H1 (cell line): ENCODE measurements around the gene AIRE. TPM values are rescaled to one million over a fixed set of nuclear protein-coding genes. Genes with fewer than 3 reads are reported as not detected.
A peak's percentile ranks its signal among the peaks of the same experiment; 100 is the strongest.

Source experiments
- CTCF ChIA-PET: fragments of 300-600 bp; sonication (Branson Sonifier 250); formaldehyde crosslinking; loops from one replicate; lab custom pipeline; 2021; ENCODE audit not compliant: partially characterized antibody; lab: Charles Lee
- POLR2A ChIA-PET: fragments of 300-600 bp; sonication (Branson Sonifier 250); formaldehyde crosslinking; loops from one replicate; lab custom pipeline; 2021; ENCODE audit warnings: inconsistent platforms; ENCODE audit not compliant: partially characterized antibody; lab: Charles Lee
- DNase-seq, 2 experiments: peaks; one replicate each; pipeline versions ENCODE4 v3.0.0 to v3.0.0-alpha.2; 2010 to 2022; ENCODE audit warnings: low spot score in 2 of 2, low read depth in 1 of 2, mixed read lengths in 1 of 2
- FAIRE-seq: peaks from 2 replicates; lab custom pipeline; 2011; peaks lifted over from hg19 to GRCh38; lab: Jason Lieb, UNC
- H2AFZ ChIP-seq: 2 replicates; pipeline ENCODE4 v1.8.1; 2012; ENCODE audit warnings: low read length, inconsistent platforms
- H2AK5ac ChIP-seq: 2 replicates; pipeline ENCODE4 v1.6.1; 2013; ENCODE audit warnings: low read depth, low read length
- H2BK120ac ChIP-seq: replicated peaks from 2 replicates; pipeline ENCODE3; 2013; ENCODE audit warnings: low read depth, low read length, inconsistent platforms
- H2BK12ac ChIP-seq: 2 replicates; pipeline ENCODE4 v1.6.1; 2013; ENCODE audit warnings: low read depth, low read length
- H2BK15ac ChIP-seq: 2 replicates; pipeline ENCODE4 v1.6.1; 2013; ENCODE audit warnings: low read length
- H2BK20ac ChIP-seq: 2 replicates; pipeline ENCODE4 v1.6.1; 2013; ENCODE audit warnings: low read length
- H2BK5ac ChIP-seq: 2 replicates; pipeline ENCODE4 v1.6.1; 2013; ENCODE audit warnings: low read depth, low read length
- H3K14ac ChIP-seq: 2 replicates; pipeline ENCODE4 v1.6.1; 2013; ENCODE audit warnings: inconsistent platforms; ENCODE audit not compliant: insufficient read length
- H3K18ac ChIP-seq: 2 replicates; pipeline ENCODE4 v1.6.1; 2013; ENCODE audit warnings: low read length; ENCODE audit errors: extremely low read depth
- H3K23ac ChIP-seq: 2 replicates; pipeline ENCODE4 v1.6.1; 2013; ENCODE audit warnings: inconsistent platforms; ENCODE audit not compliant: insufficient read length
- H3K23me2 ChIP-seq: 2 replicates; pipeline ENCODE4 v1.6.1; 2013; ENCODE audit warnings: low read depth, low read length
- H3K27ac ChIP-seq: 2 replicates; pipeline ENCODE4 v1.6.1; 2011; ENCODE audit warnings: low read depth, low read length, inconsistent platforms
- H3K27me3 ChIP-seq, 4 experiments: replicated peaks in 1 of 4; 1 replicate in 1 of 4; 2 replicates in 3 of 4; pipeline versions ENCODE4 v1.6.1 to v1.8.1; 2011 to 2013; ENCODE audit warnings: low read length in 3 of 4, mild to moderate bottlenecking in 3 of 4, inconsistent platforms in 2 of 4, mixed read lengths in 2 of 4, moderate library complexity in 1 of 4; ENCODE audit not compliant: control insufficient read depth in 3 of 4, insufficient read depth in 3 of 4; ENCODE audit errors: extremely low read depth in 1 of 4
- H3K36me3 ChIP-seq, 4 experiments: 2 replicates each; pipeline versions ENCODE4 v1.6.1 to v1.8.1; 2011 to 2013; ENCODE audit warnings: mild to moderate bottlenecking in 4 of 4, low read length in 3 of 4, moderate library complexity in 2 of 4, control low read depth in 1 of 4, inconsistent platforms in 1 of 4; ENCODE audit not compliant: insufficient read depth in 4 of 4, control insufficient read depth in 2 of 4
- H3K4ac ChIP-seq: replicated peaks from 2 replicates; pipeline ENCODE3; 2013; ENCODE audit warnings: low read length, low read depth, mixed read lengths, inconsistent platforms; ENCODE audit not compliant: insufficient read length
- H3K4me1 ChIP-seq, 4 experiments: replicated peaks in 1 of 4; 1 replicate in 1 of 4; 2 replicates in 3 of 4; pipeline versions ENCODE4 v1.6.1 to v1.8.1; 2011 to 2013; ENCODE audit warnings: low read length in 3 of 4, inconsistent platforms in 2 of 4, mixed read lengths in 1 of 4; ENCODE audit not compliant: insufficient read depth in 4 of 4, control insufficient read depth in 3 of 4
- H3K4me2 ChIP-seq, 2 experiments: 2 replicates each; pipeline versions ENCODE4 v1.6.1 to v1.8.1; 2011 to 2013; ENCODE audit warnings: low read depth in 2 of 2, low read length in 2 of 2, control low read depth in 1 of 2, inconsistent platforms in 1 of 2, mild to moderate bottlenecking in 1 of 2; ENCODE audit not compliant: insufficient read depth in 1 of 2
- H3K4me3 ChIP-seq, 4 experiments: fragments of 200-600, 300-600 bp in 1 of 4; sonication (generic), shearing (Covaris generic), sonication (Bioruptor Twin) in 1 of 4; 2 replicates each; pipeline versions ENCODE4 v1.5.1 to v1.8.1; 2011 to 2016; ENCODE audit warnings: low read length in 4 of 4, low read depth in 3 of 4, control low read depth in 2 of 4, inconsistent platforms in 2 of 4, mild to moderate bottlenecking in 2 of 4, mixed read lengths in 1 of 4, moderate library complexity in 1 of 4; ENCODE audit not compliant: insufficient read depth in 2 of 4; ENCODE audit errors: extremely low read depth in 1 of 4
- H3K56ac ChIP-seq: replicated peaks from 2 replicates; pipeline ENCODE3; 2013; ENCODE audit warnings: low read depth, mild to moderate bottlenecking, mixed read lengths, low read length, inconsistent platforms; ENCODE audit not compliant: insufficient read length
- H3K79me1 ChIP-seq: 2 replicates; pipeline ENCODE4 v1.6.1; 2013; ENCODE audit warnings: low read depth, low read length, control low read depth
- H3K79me2 ChIP-seq, 2 experiments: 2 replicates each; pipeline versions ENCODE4 v1.6.1 to v1.8.1; 2012 to 2013; ENCODE audit warnings: low read length in 2 of 2, mild to moderate bottlenecking in 2 of 2, inconsistent platforms in 1 of 2; ENCODE audit not compliant: insufficient read depth in 2 of 2, control insufficient read depth in 1 of 2
- H3K9ac ChIP-seq, 4 experiments: replicated peaks in 1 of 4; 1 replicate in 1 of 4; 2 replicates in 3 of 4; pipeline versions ENCODE4 v1.6.1 to v1.8.1; 2011 to 2013; ENCODE audit warnings: low read depth in 3 of 4, low read length in 3 of 4, control low read depth in 2 of 4, mild to moderate bottlenecking in 2 of 4, moderate library complexity in 2 of 4, inconsistent platforms in 1 of 4; ENCODE audit errors: extremely low read depth in 1 of 4
- H3K9me3 ChIP-seq, 2 experiments: 2 replicates each; pipeline versions ENCODE4 v1.6.1 to v1.8.1; 2012 to 2013; ENCODE audit warnings: mild to moderate bottlenecking in 2 of 2, moderate library complexity in 2 of 2, control low read depth in 1 of 2, inconsistent platforms in 1 of 2, low read depth in 1 of 2, low read length in 1 of 2, mixed read lengths in 1 of 2; ENCODE audit not compliant: insufficient read depth in 2 of 2
- H4K20me1 ChIP-seq, 2 experiments: replicated peaks in 1 of 2; 2 replicates each; pipeline versions ENCODE3 to v1.8.1; 2011 to 2013; ENCODE audit warnings: inconsistent platforms in 2 of 2, low read length in 2 of 2, mild to moderate bottlenecking in 1 of 2; ENCODE audit not compliant: insufficient read depth in 2 of 2, control insufficient read depth in 1 of 2
- H4K5ac ChIP-seq: 2 replicates; pipeline ENCODE4 v1.6.1; 2013; ENCODE audit warnings: low read length, low read depth, mixed read lengths, inconsistent platforms; ENCODE audit not compliant: insufficient read length
- H4K8ac ChIP-seq: 2 replicates; pipeline ENCODE4 v1.8.0; 2013; ENCODE audit warnings: mild to moderate bottlenecking, moderate library complexity, low read length, inconsistent platforms; ENCODE audit not compliant: insufficient read depth; ENCODE audit errors: extremely low read depth
- H4K91ac ChIP-seq: replicated peaks from 2 replicates; pipeline ENCODE3; 2013; ENCODE audit warnings: low read length, mixed read lengths, inconsistent platforms; ENCODE audit not compliant: insufficient read length
- BCL11A ChIP-seq, 2 experiments: IDR thresholded peaks; one replicate each; pipeline ENCODE4 v1.6.1; 2011; ENCODE audit warnings: low read depth in 2 of 2, low read length in 2 of 2, mild to moderate bottlenecking in 2 of 2
- BRCA1 ChIP-seq: IDR thresholded peaks from 2 replicates; pipeline ENCODE4 v1.6.1; 2012; ENCODE audit warnings: low read depth, low read length, improper control_type of control experiment
- CEBPB ChIP-seq: IDR thresholded peaks from 2 replicates; pipeline ENCODE4 v1.6.1; 2012; ENCODE audit warnings: low read depth, low read length
- FOSL1 ChIP-seq: IDR thresholded peaks from 2 replicates; pipeline ENCODE4 v1.6.1; 2011; ENCODE audit warnings: mild to moderate bottlenecking, low read depth, low read length, moderate library complexity; ENCODE audit not compliant: insufficient read depth
- NANOG ChIP-seq: IDR thresholded peaks from 2 replicates; pipeline ENCODE4 v1.6.1; 2011; ENCODE audit warnings: low read length, low read depth, mild to moderate bottlenecking, inconsistent platforms; ENCODE audit not compliant: insufficient read depth, poor library complexity, severe bottlenecking
- NRF1 ChIP-seq: IDR thresholded peaks from 2 replicates; pipeline ENCODE4 v1.6.1; 2011; ENCODE audit warnings: mild to moderate bottlenecking, low read depth, low read length, improper control_type of control experiment
- RAD21 ChIP-seq, 2 experiments: IDR thresholded peaks in 1 of 2; conservative IDR thresholded peaks in 1 of 2; 2 replicates each; pipeline ENCODE4 v1.6.1; 2011; ENCODE audit warnings: low read depth in 2 of 2, low read length in 2 of 2, improper control_type of control experiment in 1 of 2, inconsistent platforms in 1 of 2, mild to moderate bottlenecking in 1 of 2, moderate library complexity in 1 of 2
- RBBP5 ChIP-seq: IDR thresholded peaks from 2 replicates; pipeline ENCODE4 v1.7.1; 2012; ENCODE audit warnings: low read depth, mild to moderate bottlenecking, inconsistent platforms, low read length, moderate library complexity, borderline replicate concordance
- RNF2 ChIP-seq: fragments of 200-900, 300-1000 bp; sonication (generic); IDR thresholded peaks from 2 replicates; pipeline ENCODE4 v1.7.1; 2016; ENCODE audit warnings: borderline replicate concordance, low read depth, mild to moderate bottlenecking, antibody characterized with exemption, low read length; ENCODE audit not compliant: poor library complexity, severe bottlenecking; ENCODE audit errors: missing control alignments
- TAF7 ChIP-seq: optimal IDR thresholded peaks from 2 replicates; pipeline ENCODE3; 2011; ENCODE audit warnings: low read depth, mild to moderate bottlenecking, inconsistent platforms, low read length, moderate library complexity, borderline replicate concordance
- USF2 ChIP-seq: IDR thresholded peaks from 2 replicates; pipeline ENCODE4 v1.6.1; 2011; ENCODE audit warnings: low read length, improper control_type of control experiment
- whole genome bisulfite sequencing, 2 experiments: shearing (Covaris generic) in 1 of 2; methylation state at CpG; one replicate each; pipeline versions ENCODE4 v1.1.6 to v1.1.7; 2013 to 2015; ENCODE audit warnings: low lambda C conversion rate in 2 of 2, mixed read lengths in 2 of 2, inconsistent platforms in 1 of 2, low coverage in 1 of 2, missing lambda C conversion rate in 1 of 2; ENCODE audit not compliant: insufficient replicate concordance in 2 of 2, insufficient coverage in 1 of 2, insufficient read length in 1 of 2; ENCODE audit errors: extremely low coverage in 1 of 2, missing lambda C conversion rate in 1 of 2; 5-methylcytosine and 5-hydroxymethylcytosine counted together
- polyA plus RNA-seq, 7 experiments: library from polyadenylated mRNA; depleted of rRNA in 3 of 7; stranded (reverse) in 5 of 7; unstranded in 2 of 7; fragments of >200 nt in 5 of 7; fragments of 200-250 nt in 2 of 7; gene quantifications; 1 replicate in 5 of 7; 2 replicates in 1 of 7; 4 replicates in 1 of 7; pipeline versions ENCODE4 v1.2.1 to v1.2.3, GENCODE V29; 2011 to 2013; ENCODE audit warnings: missing spikeins in 2 of 7, mixed read lengths in 2 of 7
- total RNA-seq: library from RNA; stranded (reverse); fragmentation: NEBNext Ultra II Directional; extraction: Animal tissue kit (Norgen Biotek cat#: 25700); gene quantifications from 2 replicates; pipeline ENCODE4 v1.2.1, GENCODE V29; 2021

Gene AIRE
- total and polyA plus RNA-seq, 2 of the 8 experiments (the other 6 are each of a cell fraction or from before 2014, with no cell fraction given) = 0.09 TPM; not detected in 1

- no peak overlapping the region for H4K5ac ChIP-seq
- H3K79me1 ChIP-seq = no peaks in the 10 kb centered on the region
- TF ChIP-seq TAF7 (no peak), NRF1 (no peak), FOSL1 (no peak), BCL11A (IDR thresholded peaks at IDR 0.05; ENCODE audit: low read depth in 2 of 2, low read length in 2 of 2) (no peak), USF2 (no peak), BRCA1 (no peak), CEBPB (no peak), RBBP5 (no peak), NANOG (no peak), RNF2 (no peak), RAD21 (IDR thresholded peaks at IDR 0.05 in 1 of 2, conservative IDR thresholded peaks at IDR 0.05 in 1 of 2; ENCODE audit: low read depth in 2 of 2, low read length in 2 of 2) (no peak)
These were observed 59.8 kb downstream of the AIRE start for GRCh38 chr21:44345495-44345894.

More at GRCh38 chr21:44345495-44345894, 59.8 kb downstream of the AIRE start:
- H3K27ac ChIP-seq = no peak overlapping the region
- H2BK20ac ChIP-seq = no peak overlapping the region
- FAIRE-seq = no peak
- no peak overlapping the region for H2BK120ac ChIP-seq
- no peak overlapping the region for H3K23ac ChIP-seq
- no peak overlapping the region for H3K56ac ChIP-seq
- H4K8ac ChIP-seq = peak overlapping the region; percentile 31; the same call in 1 of the 2 replicates
- H3K4ac ChIP-seq = no peak overlapping the region
- DNase-seq = no peak
- H2AFZ ChIP-seq = no peak overlapping the region
- no peaks in the 10 kb centered on the region for H3K9me3 ChIP-seq
- H3K4me3 ChIP-seq = no peak overlapping the region
- H2BK5ac ChIP-seq = no peak overlapping the region
- no peak overlapping the region for H2BK12ac ChIP-seq
- H4K91ac ChIP-seq = no peak overlapping the region
- no peak overlapping the region for H3K9ac ChIP-seq
- no peak overlapping the region for H2BK15ac ChIP-seq
- 87% methylated on average over 11 of the region's 11 CpGs; no CpG with 5 or more reads in 1 of the 2 experiments for WGBS, 2 experiments
- H3K27me3 ChIP-seq = peaks cover 11 to 19% (median 16%) of the 10 kb centered on the region in 4 experiments; a peak in 6 of 7 replicates
- H3K23me2 ChIP-seq = no peaks in the 10 kb centered on the region; the same call in 1 of the 2 replicates
- H3K36me3 ChIP-seq = no peaks in the 10 kb centered on the region
- H3K4me2 ChIP-seq = no peak overlapping the region
- ChIA-PET CTCF (interaction anchor here (0.8 to 2.5 kb wide), 9 partner anchors 13 to 144 kb away, joined by 3 to 11 read pairs (median 4); no protein-coding TSS in a partner anchor), POLR2A (no interaction called here)
- no peak overlapping the region for H3K18ac ChIP-seq
- no peaks in the 10 kb centered on the region; a peak in 1 of 7 replicates for H3K4me1 ChIP-seq
- H3K14ac ChIP-seq = no peak overlapping the region
- H3K79me2 ChIP-seq = no peaks in the 10 kb centered on the region
- H4K20me1 ChIP-seq = peaks cover 0 to 2% of the 10 kb centered on the region in 2 experiments
- no peak overlapping the region for H2AK5ac ChIP-seq
